ENCODE measurements around the gene L3MBTL1.

The L3MBTL1 gene

DNA sequence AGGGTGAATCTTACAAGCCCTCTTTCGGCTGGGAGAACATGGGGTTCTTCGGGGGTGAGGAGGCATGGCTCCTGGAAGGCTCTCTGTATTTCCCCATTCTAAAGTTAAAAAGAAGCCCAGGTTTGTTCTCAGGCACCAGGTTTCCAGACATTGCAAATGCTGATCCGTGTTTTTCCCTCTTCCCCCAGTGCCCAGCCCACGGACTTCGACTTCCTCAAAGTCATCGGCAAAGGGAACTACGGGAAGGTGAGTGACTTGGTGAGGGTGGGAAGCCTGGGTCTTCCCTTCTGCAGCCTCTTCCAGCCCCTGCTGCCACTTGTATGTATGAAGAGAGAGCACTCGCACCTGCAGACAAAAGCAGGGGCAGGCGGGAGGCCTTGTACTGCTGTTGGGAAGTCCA, 60.0 kb downstream of the L3MBTL1 start:
- TF ChIP-seq, protein P1, sequence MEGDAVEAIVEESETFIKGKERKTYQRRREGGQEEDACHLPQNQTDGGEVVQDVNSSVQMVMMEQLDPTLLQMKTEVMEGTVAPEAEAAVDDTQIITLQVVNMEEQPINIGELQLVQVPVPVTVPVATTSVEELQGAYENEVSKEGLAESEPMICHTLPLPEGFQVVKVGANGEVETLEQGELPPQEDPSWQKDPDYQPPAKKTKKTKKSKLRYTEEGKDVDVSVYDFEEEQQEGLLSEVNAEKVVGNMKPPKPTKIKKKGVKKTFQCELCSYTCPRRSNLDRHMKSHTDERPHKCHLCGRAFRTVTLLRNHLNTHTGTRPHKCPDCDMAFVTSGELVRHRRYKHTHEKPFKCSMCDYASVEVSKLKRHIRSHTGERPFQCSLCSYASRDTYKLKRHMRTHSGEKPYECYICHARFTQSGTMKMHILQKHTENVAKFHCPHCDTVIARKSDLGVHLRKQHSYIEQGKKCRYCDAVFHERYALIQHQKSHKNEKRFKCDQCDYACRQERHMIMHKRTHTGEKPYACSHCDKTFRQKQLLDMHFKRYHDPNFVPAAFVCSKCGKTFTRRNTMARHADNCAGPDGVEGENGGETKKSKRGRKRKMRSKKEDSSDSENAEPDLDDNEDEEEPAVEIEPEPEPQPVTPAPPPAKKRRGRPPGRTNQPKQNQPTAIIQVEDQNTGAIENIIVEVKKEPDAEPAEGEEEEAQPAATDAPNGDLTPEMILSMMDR (IDR thresholded peaks at IDR 0.05), result no peak

DNA sequence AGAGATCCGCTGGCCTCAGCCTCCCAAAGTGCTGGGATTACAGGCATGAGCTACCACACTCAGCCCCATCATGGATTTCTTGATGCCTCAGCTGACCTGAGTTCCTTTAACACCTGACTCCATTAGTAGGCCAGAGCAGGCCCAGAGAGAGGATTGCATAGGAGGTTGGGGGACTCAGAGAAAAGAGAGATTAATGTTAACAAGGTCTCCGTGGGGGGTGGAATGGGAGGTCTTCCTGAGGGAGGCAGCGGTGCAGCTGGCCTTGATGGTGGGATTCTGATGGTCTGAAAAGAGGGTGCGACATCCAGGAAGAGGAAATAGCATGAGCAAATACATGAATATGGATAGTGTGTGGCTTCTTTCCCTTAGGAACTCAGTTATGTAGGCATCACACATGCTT, 61.2 kb downstream of the L3MBTL1 start:
- TF ChIP-seq, protein P1 (IDR thresholded peaks at IDR 0.05), result no peak

DNA sequence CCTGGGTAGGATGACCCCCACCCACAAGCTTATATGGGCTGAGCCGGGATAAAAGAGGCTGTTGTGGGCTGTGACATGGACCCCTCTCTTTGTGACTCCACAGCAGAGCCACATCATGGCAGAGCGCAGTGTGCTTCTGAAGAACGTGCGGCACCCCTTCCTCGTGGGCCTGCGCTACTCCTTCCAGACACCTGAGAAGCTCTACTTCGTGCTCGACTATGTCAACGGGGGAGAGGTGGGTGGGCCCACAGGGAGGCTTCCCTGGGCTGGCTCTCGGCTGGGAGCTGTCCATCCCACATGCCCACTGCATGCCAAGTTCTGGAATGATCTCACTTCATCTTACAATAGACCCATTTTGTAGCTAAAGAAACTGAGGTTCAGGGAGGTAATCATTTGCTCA, 61.8 kb downstream of the L3MBTL1 start:
- TF ChIP-seq, protein P1 (IDR thresholded peaks at IDR 0.05), result no peak

DNA sequence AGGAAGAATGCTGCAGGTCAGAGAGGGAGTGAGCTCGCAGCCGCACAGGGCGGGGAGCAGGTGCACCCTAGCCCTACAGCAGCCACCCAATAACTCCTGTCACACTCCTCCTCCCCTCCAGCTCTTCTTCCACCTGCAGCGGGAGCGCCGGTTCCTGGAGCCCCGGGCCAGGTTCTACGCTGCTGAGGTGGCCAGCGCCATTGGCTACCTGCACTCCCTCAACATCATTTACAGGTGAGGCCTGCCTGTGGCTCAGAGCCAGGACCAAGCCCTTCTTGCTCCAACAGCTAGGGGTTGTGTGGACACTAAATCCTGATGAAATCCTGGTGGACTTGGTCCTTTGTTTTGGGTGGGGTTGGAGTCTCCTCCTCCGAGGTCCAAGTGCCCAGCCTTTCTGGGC, 63.0 kb downstream of the L3MBTL1 start:
- TF ChIP-seq, protein P1 (IDR thresholded peaks at IDR 0.05), result no peak

DNA sequence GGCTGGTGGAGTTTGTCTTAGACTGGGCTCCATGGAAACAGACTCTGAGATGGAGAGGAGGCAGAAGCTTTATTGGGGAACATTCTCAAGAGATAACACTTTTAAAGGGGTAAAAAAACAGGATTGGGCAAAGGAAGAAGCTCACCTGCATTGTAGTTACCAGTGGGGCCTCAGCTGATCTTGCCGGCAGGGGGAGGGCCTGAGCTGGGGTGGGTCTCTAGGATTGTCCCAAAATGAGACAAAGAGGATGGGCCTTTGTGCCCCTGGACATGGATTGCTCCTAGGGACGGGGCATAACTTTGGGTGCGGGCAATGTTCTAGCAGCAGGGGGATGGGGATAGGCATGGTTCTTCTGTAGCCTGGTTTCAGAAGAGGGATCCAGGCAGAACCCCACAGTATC, 63.8 kb downstream of the L3MBTL1 start:
- TF ChIP-seq, protein P1 (IDR thresholded peaks at IDR 0.05), result no peak

DNA sequence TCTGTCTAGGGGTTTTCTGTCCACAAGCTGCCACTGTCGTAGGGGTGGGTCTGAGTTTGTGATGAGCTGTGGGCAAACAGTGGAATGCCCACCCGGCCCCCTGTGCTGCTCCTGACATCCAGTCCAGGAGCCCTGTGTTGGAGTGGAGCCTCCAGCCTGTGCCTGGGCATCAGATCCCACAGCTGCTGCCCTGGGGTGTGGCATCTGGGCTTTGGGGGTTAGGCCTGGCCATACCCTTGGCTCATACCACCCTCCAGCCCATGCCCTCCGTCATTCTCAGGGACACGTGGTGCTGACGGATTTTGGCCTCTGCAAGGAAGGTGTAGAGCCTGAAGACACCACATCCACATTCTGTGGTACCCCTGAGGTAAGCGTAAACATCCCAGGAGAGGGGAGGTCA, 64.3 kb downstream of the L3MBTL1 start:
- TF ChIP-seq, protein P1 (IDR thresholded peaks at IDR 0.05), result no peak

DNA sequence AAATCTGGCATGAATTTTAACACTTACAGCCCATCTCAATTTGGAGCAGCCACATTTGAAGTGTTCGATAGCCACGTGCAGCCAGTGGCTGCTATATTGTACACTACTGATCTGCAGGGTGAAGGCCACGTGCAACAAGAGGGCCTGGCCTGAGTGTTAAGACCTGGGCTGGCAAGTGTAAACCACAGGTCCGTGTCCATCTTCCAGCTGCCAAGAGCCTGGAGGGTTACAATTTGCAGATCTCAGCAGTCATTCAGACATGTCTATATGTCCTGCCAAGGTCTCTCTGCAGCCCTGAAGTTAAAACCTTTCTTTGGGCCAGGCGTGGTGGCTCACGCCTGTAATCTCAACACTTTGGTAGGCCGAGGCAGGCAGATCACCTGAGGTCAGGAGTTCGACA, 65.4 kb downstream of the L3MBTL1 start:
- TF ChIP-seq, protein P1 (IDR thresholded peaks at IDR 0.05), result no peak

DNA sequence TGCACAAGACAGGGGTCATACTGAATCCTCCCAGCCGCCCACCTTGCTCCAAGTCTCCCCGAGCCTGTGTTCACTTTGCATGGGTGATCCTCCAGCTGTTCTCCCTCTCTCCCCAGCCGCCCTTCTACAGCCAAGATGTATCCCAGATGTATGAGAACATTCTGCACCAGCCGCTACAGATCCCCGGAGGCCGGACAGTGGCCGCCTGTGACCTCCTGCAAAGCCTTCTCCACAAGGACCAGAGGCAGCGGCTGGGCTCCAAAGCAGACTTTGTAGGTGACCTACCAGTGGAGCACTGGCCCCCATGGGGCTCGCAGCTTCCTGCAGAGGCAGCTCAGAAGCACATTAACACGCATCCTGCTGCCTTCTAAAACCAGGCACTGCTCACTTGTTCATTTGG, 68.6 kb downstream of the L3MBTL1 start:
- TF ChIP-seq, protein P1 (IDR thresholded peaks at IDR 0.05), result no peak

Data from LNCAP (cell line).